ENCODE measurements around the gene HBA2. TPM values are rescaled to one million over a fixed set of nuclear protein-coding genes. Genes with fewer than 3 reads are reported as not detected.

HBA2 gene
- total RNA-seq, 1 experiment from 2014 or later, result not detected

DNA sequence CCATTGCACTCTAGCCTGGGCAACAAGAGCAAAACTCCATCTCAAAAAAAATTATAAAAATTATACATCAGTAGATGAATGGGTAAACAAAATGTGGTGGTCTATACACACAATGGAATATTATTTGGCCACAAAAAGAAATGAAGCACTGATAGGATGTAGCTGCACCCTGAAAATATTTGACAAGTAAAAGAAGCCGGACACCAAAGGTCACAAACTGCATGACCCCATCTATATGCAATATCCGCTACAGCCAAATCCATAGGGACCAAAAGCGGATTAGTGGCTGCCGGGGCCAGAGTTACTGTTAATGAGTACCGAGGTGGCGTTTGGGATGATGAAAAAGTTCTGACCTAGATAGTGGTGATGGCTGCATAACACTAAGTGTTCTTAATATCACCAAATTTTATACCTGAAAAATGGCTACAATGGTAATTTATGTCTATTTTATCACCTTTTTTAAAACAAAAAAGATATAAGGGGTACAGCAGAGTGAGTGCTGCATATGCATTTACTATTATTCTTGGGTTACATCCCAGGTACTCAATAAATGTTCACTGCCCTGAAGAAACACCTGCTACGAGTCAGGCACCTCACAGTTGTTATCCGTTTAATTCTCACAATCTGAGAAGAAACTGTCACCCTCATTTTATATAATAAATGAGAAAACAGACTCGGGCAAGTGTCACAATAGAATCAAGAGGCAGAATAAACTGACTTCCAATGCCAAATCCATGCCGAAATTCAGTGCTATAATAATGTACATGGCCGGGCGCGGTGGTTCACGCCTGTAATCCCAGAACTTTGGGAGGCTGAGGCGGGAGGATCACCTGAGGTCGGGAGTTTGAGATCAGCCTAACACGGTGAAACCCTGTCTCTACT lies 6.8 kb downstream of the HBA2 start:
- DNase-seq, result no peak
- Histone ChIP-seq H3K36me3 (peaks cover 8% of the 10 kb centered on the region), H3K9me3 (no peaks in the 10 kb centered on the region), H3K27me3 (peaks cover 53% of the 10 kb centered on the region), H3K4me3 (no peak overlapping the region)

DNA sequence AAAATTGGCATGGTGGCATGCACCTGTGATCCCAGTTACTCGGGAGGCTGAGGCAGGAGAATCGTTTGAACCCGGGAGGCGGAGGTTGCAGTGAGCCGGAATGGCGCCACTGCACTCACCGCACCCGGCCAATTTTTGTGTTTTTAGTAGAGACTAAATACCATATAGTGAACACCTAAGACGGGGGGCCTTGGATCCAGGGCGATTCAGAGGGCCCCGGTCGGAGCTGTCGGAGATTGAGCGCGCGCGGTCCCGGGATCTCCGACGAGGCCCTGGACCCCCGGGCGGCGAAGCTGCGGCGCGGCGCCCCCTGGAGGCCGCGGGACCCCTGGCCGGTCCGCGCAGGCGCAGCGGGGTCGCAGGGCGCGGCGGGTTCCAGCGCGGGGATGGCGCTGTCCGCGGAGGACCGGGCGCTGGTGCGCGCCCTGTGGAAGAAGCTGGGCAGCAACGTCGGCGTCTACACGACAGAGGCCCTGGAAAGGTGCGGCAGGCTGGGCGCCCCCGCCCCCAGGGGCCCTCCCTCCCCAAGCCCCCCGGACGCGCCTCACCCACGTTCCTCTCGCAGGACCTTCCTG lies 7.5 kb downstream of the HBA2 start, which contains the start of gene HBQ1:
TSS of gene HBQ1 (plus strand) at position 359 of the 575 bp plus-strand sequence. CDS start at position 387, 28 bp downstream.
- peak within 1 kb of the TSS; percentile 4; the same call in 1 of the 2 replicates for H3K4me3 ChIP-seq
- no peaks in the 10 kb centered on the region for H3K9me3 ChIP-seq
- DNase-seq, result no peak
- H3K36me3 ChIP-seq, result peaks cover 14% of the 10 kb centered on the region
- peaks cover 47% of the 10 kb centered on the region for H3K27me3 ChIP-seq

DNA sequence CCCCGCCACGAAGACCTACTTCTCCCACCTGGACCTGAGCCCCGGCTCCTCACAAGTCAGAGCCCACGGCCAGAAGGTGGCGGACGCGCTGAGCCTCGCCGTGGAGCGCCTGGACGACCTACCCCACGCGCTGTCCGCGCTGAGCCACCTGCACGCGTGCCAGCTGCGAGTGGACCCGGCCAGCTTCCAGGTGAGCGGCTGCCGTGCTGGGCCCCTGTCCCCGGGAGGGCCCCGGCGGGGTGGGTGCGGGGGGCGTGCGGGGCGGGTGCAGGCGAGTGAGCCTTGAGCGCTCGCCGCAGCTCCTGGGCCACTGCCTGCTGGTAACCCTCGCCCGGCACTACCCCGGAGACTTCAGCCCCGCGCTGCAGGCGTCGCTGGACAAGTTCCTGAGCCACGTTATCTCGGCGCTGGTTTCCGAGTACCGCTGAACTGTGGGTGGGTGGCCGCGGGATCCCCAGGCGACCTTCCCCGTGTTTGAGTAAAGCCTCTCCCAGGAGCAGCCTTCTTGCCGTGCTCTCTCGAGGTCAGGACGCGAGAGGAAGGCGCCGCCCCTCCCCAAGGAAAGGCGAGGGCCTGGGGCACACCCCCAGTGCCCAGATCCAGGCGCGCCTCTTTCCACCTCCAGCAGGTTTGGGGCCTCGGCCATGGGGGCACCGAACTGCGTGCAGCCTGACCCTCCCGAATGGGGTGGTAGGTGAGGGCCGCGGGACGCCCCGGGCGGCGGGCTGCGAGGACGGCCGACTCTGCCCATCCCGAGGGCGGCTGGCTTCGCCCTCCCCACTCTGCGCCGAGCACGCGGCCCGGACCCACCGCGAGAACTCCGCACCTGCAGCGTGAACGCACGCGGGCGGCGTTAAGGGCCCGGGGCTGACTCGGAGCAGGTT lies 8.2 kb downstream of the HBA2 start:
- peaks cover 14% of the 10 kb centered on the region for H3K36me3 ChIP-seq
- peak; percentile 74 for DNase-seq
- peak overlapping the region; percentile 4; the same call in 1 of the 2 replicates for H3K4me3 ChIP-seq
- peaks cover 41% of the 10 kb centered on the region for H3K27me3 ChIP-seq
- H3K9me3 ChIP-seq, result no peaks in the 10 kb centered on the region

DNA sequence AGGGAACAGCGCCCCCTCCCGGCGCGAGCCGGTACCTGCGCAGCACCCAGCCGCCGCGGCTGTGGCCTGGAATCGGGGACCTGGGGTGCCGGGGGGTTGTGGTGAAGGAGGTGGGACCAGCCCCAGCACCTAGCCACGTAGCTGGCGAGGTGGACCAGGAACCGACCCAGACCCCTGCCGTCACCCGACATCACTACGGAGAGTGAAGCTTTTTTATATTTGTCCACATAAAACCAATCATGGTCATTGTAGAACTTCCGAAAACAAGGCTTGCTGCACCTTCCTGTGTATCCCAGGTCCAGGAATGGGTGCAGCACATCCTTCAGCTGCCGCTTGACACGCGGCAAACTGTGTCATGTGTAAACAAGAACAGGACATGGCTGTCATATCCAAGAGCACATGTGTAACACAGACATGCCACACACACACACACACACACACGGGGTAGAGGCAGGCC lies 8.9 kb downstream of the HBA2 start:
- no peaks in the 10 kb centered on the region for H3K9me3 ChIP-seq
- DNase-seq, result no peak

DNA sequence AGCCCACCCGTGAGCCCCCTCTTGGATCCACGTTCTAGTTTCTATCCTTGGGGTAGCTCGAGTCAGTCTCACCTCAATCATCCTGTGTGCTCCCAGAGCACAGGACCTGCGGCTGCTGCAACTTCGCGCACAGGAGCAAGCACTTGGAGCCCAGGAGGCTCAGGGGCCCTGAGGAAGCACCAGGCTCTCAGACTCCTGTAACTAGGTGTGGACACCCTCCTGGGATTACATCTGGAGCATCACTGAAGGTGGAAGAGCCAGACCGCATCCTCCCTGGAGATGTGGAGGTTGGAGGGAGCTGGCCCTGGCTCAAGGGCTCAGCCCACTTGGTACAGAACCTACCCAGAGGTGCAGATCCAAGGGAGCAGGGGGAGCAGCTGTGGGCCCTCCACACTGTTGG lies 10.3 kb downstream of the HBA2 start:
- no peak for DNase-seq
- H3K9me3 ChIP-seq, result no peaks in the 10 kb centered on the region
- peaks cover 31% of the 10 kb centered on the region for H3K27me3 ChIP-seq
- no peak overlapping the region for H3K4me3 ChIP-seq
- H3K36me3 ChIP-seq, result peaks cover 22% of the 10 kb centered on the region

More for the DNA sequence above, 8.9 kb downstream of the HBA2 start:
- Histone ChIP-seq H3K27me3 (peaks cover 41% of the 10 kb centered on the region), H3K4me3 (no peak overlapping the region), H3K36me3 (peaks cover 14% of the 10 kb centered on the region)

DNA sequence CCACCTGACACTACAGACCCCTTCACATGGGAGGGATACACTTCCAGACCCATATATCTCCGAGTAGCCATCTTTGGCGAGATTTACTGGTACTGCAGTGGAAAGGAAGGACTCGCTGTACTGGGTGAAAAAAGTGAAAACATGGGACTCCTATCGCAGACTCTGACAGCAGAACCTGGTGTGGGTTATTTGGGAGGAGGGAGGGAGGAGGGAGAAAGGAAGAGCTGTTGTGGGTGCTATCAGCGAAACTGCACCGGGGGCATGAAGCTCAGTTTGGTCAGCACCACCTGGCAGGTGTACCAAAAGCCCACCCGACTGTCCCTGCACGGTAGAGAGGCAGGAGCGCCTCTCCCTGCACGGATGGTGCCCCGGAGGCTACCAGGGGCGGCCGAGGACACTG lies 12.5 kb downstream of the HBA2 start:
- Histone ChIP-seq H3K27me3 (peaks cover 9% of the 10 kb centered on the region), H3K36me3 (peaks cover 42% of the 10 kb centered on the region), H3K4me3 (no peak overlapping the region), H3K9me3 (no peaks in the 10 kb centered on the region)
- no peak for DNase-seq

DNA sequence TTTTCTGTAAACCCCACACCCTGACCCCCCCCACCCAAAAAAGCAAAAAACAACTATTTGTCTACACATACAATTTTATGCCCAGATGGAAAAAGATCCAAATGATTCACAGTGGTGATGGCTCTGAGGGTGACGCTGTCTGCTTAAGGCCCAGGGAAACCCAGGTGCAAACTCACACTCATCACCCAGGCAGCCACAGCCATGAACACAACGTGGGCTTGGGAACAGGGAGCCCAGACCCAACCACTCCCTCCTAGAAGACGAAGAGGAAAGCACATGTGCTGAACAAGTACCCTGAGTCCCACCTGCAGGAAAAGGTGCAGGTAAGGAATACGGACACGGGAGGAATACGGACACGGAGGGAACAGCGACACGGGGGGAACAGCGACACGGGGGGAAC lies 13.0 kb downstream of the HBA2 start:
- H3K27me3 ChIP-seq, result peaks cover 5% of the 10 kb centered on the region
- peaks cover 46% of the 10 kb centered on the region for H3K36me3 ChIP-seq
- no peak overlapping the region for H3K4me3 ChIP-seq
- DNase-seq, result no peak
- H3K9me3 ChIP-seq, result no peaks in the 10 kb centered on the region

DNA sequence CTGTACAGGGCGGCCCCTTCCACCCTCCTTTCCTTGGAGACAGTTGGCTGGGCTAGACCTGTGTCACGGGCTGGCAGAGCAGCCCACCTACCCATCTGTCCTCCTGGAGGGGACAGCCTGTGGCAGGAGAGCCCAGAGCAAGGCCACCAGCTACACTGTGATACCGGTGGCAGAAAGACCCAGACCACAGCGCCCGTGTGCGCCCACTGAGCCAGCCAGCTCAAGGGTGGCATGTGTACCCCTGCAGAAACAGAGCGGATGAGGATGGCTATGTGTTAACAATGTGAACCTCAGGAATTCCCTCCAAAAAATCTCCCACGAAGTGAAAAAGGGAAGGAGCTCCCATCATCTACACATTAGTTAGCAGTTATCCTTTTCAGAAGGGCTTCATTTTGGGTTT lies 14.7 kb downstream of the HBA2 start:
- no peak for DNase-seq
- H3K27me3 ChIP-seq, result no peaks in the 10 kb centered on the region
- H3K4me3 ChIP-seq, result no peak overlapping the region
- peaks cover 55% of the 10 kb centered on the region for H3K36me3 ChIP-seq
- no peaks in the 10 kb centered on the region for H3K9me3 ChIP-seq

DNA sequence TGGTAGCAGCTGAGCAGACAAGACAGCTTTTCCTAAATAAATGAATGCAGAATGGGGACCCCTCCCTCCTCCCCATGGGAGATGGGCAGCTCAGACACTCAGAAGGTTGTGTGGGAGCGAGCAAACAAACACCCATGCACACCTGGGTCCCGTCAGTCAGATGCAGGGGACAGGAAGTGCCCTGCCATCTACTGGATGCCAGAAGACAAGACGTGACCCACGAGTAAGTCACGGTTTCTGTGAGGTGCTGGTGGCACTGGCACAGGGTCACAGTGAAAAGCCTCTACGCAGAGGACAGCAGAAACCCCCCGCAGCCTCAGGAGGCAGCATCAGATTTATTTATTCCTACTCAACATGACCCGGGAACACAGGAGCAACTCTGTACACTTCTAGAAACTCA lies 16.0 kb downstream of the HBA2 start:
- Histone ChIP-seq H3K36me3 (peaks cover 66% of the 10 kb centered on the region), H3K27me3 (no peaks in the 10 kb centered on the region), H3K4me3 (no peak overlapping the region), H3K9me3 (no peaks in the 10 kb centered on the region)
- no peak for DNase-seq

DNA sequence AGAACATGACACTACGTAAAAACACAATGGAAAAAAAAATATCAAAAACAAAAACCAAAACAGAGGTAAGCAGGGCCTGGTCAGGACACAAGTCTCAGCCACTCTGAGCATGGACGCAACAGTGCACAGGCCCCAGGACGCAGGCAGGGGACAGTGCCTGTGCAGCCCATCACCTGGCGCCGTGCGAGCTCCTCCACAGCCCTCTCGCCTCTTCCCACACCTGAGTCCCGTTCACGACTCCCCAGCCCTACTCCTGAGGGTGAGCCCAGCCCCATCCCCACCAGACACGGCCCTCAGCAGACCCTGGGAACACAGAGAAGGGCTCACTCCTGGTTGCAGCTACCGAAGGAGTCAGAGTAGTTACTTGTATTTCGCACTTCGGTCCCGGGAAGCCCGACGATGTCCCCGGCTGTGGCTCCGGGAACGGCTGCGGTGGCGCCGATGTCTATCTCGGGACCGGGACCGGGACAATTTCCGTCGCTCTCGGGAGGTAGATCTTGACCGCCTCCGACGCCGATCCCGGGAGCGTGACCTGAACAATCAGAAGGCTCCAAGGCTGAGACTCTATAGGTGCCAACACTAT lies 17.0 kb downstream of the HBA2 start:
- peaks cover 68% of the 10 kb centered on the region for H3K36me3 ChIP-seq

DNA sequence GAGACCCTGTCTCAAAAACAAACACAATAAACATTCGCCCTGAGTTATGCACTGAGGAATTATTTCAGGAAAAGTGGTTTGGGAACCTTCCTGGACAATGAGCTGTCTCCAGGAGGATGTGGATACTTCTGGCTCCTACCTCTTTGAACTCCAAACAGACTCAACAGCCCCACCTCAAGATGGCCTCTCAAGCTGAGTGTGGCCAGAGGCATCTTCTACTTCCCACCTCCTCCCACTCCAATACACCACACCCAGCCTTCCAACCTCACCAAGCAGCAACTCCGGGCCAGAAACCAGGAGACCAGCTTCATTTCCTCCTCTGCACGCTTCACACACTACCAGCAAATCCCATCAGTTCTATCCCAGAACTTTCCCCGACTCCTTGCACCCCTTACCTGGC lies 19.2 kb downstream of the HBA2 start:
- DNase-seq, result no peak
- Histone ChIP-seq H3K36me3 (peaks cover 85% of the 10 kb centered on the region), H3K4me3 (no peak overlapping the region), H3K27me3 (no peaks in the 10 kb centered on the region), H3K9me3 (no peaks in the 10 kb centered on the region)

More for the DNA sequence above, 17.0 kb downstream of the HBA2 start:
- Histone ChIP-seq H3K4me3 (no peak overlapping the region), H3K27me3 (no peaks in the 10 kb centered on the region), H3K9me3 (no peaks in the 10 kb centered on the region)
- DNase-seq, result no peak

DNA sequence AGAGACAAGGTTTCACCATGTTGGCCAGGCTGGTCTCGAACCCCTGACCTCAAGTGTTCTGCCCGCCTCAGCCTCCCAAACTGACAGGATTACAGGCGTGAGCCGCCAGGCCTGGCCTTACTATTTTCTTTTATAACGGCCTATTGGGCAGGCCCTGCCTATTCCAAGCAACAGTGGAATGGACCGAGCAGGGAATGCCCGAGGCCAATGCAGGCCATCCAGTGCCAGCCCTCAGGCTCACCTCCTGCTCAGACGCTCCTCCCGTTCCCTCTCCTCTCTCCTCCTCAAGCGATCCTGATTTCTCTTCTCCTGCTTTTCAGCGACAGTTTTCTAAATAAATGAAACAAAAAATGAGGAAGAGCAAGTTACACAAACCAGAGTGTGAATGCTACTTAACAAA lies 20.0 kb downstream of the HBA2 start:
- Histone ChIP-seq H3K4me3 (no peak overlapping the region), H3K27me3 (no peaks in the 10 kb centered on the region), H3K36me3 (peaks cover 88% of the 10 kb centered on the region), H3K9me3 (no peaks in the 10 kb centered on the region)
- DNase-seq, result no peak

DNA sequence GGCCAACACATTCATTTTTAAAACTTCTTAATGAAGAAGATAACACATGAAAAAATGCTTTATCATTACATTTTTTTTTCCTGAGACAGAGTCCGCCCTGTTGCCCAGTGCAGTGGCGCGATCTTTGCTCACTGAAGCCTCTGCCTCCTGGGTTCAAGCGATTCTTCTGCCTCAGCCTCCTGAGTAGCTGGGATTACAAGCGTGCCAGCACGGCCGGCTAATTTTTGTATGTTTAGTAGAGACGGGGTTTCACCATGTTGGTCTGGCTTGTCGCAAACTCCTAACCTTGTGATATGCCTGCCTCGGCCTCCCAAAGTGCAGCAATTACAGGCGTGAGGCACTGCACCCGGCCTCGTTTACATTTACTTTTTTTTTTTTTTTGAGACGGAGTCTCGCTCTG lies 20.8 kb downstream of the HBA2 start:
- Histone ChIP-seq H3K27me3 (no peaks in the 10 kb centered on the region), H3K4me3 (no peak overlapping the region), H3K9me3 (no peaks in the 10 kb centered on the region), H3K36me3 (peaks cover 89% of the 10 kb centered on the region)
- DNase-seq, result no peak

DNA sequence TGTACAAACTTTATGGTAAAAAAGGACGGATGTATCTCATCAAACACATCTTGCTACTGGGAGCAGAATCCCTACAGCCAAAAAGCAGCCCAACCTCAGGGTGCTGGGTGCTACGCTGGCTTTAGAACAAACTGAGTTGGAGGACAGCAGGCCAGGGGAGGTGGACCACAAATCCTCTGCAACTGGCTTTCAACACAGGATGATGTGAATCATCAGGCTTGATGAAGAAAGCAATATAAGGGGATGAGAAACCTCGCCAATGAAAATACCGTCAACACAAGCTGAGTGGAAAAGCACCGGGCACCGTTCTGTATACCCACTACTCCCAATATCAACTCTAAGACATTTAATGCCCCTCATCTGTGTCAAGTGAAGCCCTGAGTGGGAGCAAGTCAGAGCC lies 21.8 kb downstream of the HBA2 start:
- Histone ChIP-seq H3K27me3 (no peaks in the 10 kb centered on the region), H3K36me3 (peaks cover 89% of the 10 kb centered on the region)

DNA sequence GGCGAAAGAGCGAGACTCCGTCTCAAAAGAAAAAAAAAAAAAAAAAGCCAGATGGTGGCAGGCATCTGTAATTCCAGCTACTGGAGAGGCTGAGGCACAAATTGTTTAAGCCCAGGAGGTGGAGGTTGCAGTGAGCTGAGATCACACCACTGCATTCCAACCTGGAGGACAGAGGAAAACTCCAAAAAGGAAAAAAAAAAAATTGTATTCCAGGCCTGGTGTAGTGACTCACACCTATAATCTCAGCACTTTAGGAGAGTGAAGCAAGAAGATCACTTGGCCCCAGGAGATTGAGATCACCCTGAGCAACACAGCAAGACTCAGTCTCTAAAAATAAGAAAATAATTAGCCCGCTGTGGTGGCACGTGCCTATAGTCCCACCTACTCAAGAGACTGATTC lies 27.7 kb downstream of the HBA2 start:
- DNase-seq, result peak; percentile 30
- Histone ChIP-seq H3K9me3 (no peaks in the 10 kb centered on the region), H3K27me3 (no peaks in the 10 kb centered on the region), H3K4me3 (no peak overlapping the region), H3K36me3 (peaks cover 80% of the 10 kb centered on the region)

More for the DNA sequence above, 21.8 kb downstream of the HBA2 start:
- H3K9me3 ChIP-seq, result no peaks in the 10 kb centered on the region
- DNase-seq, result no peak
- no peak overlapping the region for H3K4me3 ChIP-seq

DNA sequence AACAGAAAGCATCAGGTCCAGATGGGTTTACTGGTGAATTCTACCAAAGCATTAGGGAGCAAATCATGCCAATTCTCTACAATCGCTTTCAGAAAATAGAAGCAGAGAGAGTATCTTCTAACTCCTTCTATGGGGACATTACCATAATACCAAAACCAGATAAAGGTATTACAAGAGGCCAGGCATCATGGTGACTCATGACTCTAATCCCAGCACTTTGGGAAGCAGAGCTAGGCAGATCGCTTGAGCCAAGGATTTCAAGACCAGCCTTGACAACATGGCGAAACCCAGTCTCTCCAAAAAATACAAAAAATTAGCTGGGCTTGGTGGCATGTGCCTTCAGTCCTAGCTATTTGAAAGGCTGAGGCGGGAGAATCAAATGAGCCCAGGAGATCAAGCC lies 30.6 kb downstream of the HBA2 start:
- no peaks in the 10 kb centered on the region for H3K27me3 ChIP-seq
- no peak overlapping the region for H3K4me3 ChIP-seq
- DNase-seq, result peak; percentile 23
- no peaks in the 10 kb centered on the region for H3K9me3 ChIP-seq
- H3K36me3 ChIP-seq, result peaks cover 82% of the 10 kb centered on the region

All from MG63 (cell line).